ENCODE data around the gene DUSP16. TPM values are rescaled to one million over a fixed set of nuclear protein-coding genes. Genes with fewer than 3 reads are reported as not detected.

DUSP16 gene, protein sequence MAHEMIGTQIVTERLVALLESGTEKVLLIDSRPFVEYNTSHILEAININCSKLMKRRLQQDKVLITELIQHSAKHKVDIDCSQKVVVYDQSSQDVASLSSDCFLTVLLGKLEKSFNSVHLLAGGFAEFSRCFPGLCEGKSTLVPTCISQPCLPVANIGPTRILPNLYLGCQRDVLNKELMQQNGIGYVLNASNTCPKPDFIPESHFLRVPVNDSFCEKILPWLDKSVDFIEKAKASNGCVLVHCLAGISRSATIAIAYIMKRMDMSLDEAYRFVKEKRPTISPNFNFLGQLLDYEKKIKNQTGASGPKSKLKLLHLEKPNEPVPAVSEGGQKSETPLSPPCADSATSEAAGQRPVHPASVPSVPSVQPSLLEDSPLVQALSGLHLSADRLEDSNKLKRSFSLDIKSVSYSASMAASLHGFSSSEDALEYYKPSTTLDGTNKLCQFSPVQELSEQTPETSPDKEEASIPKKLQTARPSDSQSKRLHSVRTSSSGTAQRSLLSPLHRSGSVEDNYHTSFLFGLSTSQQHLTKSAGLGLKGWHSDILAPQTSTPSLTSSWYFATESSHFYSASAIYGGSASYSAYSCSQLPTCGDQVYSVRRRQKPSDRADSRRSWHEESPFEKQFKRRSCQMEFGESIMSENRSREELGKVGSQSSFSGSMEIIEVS
- polyA plus RNA-seq: 39.5 and 42.5 TPM in 2 replicates
- polyA minus RNA-seq: 83.1 and 88.1 TPM in 2 replicates

DNA sequence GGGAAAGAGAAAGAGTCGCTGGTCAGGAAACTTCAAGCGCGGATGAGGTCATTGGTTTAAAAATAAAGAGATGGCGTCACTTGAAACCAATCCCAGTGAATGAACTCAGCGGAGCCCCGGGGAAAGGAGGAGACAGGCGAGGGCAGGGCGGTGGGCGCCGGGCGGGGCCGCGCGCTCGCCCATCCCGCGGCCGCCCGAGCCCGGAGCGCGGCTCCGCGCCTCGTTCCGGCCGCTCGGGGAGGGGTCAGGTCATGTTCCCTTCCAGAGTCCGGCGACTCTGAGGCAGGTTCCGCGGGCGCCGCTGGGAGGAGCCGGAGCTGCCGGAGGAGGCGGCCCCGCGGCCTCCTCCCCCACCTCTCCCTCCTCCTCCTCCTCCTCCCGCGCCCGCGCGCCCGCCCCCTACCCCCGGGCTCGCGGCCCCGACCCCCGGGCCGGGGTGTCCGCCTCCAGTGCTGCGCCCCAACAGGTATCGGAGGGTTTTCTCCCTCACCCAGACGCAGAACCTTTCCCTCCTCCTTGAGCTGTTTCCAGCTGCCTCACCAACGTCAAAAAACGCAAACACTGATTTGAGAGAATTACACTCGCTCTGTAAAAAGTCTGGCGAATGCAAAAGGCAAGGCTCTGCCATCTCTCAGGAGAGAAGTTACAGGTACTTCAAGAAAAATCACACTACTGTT, at the start of gene DUSP16:
Gene DUSP16 (minus strand): TSS at position 279 of the 677 bp plus-strand sequence. CDS start 41,765 bp downstream, outside the sequence.
- Histone ChIP-seq H3K9me2 (ENCODE audit: insufficient read depth, low read length) (no peaks in the 10 kb centered on the region), H2AFZ (ENCODE audit: low read depth, low read length) (peak within 1 kb of the TSS; percentile 27)

DNA sequence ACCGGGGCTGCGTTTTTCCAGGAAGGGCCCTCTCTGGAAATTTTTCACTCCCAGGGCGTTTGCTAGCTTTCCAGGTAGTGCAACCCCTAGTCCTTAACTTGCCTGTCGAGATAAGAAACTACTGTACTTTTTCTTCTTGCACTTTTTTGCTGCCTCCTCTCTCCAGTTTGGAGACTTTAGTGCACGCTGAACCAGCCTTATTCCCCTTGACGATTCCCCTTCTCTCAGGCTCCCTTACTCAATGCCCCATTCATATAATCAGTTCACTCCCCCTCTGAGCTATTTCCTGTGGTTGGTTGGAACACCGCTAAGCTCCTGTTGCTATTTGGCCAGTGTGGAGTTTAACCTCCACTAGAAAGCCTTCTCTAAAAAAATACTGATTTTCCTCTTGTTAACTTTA, 49.7 kb upstream of the DUSP16 start:
- Histone ChIP-seq H3K9ac (ENCODE audit: low read length) (peak overlapping the region; percentile 91), H3K4me3 (ENCODE audit: low read length) (peak overlapping the region; percentile 95), H3F3A (ENCODE audit: insufficient read depth, low read length, poor library complexity, severe bottlenecking) (peaks cover 4% of the 10 kb centered on the region), H3K79me2 (replicated peaks; ENCODE audit: insufficient read depth, low read length) (peaks cover 16% of the 10 kb centered on the region), H3K9me3 (ENCODE audit: low read length) (no peaks in the 10 kb centered on the region), H3K27ac (ENCODE audit: low read length) (peak overlapping the region; percentile 86), H3K36me3 (ENCODE audit: insufficient read depth, low read length) (no peaks in the 10 kb centered on the region), H3K9me2 (ENCODE audit: insufficient read depth, low read length) (no peaks in the 10 kb centered on the region), H2AFZ (ENCODE audit: low read depth, low read length) (peak overlapping the region; percentile 90), H3K27me3 (ENCODE audit: insufficient read depth, low read depth, low read length) (no peaks in the 10 kb centered on the region), H3K4me2 (ENCODE audit: low read length) (peak overlapping the region; percentile 80), H4K20me1 (ENCODE audit: insufficient read depth) (no peaks in the 10 kb centered on the region)
- TF ChIP-seq RAD21 (conservative IDR thresholded peaks at IDR 0.05) (no peak), EZH2 (IDR thresholded peaks at IDR 0.05; ENCODE audit: borderline replicate concordance, insufficient read depth, low read length, poor library complexity, severe bottlenecking) (no peak), MXI1 (conservative IDR thresholded peaks at IDR 0.05; ENCODE audit: poor library complexity, severe bottlenecking) (no peak), POLR2AphosphoS5 (IDR thresholded peaks at IDR 0.05) (no peak), SMC3 (conservative IDR thresholded peaks at IDR 0.05; ENCODE audit: poor library complexity) (no peak), TAF1 (IDR thresholded peaks at IDR 0.05; ENCODE audit: low read depth) (no peak), EP300 (conservative IDR thresholded peaks at IDR 0.05; ENCODE audit: poor library complexity, severe bottlenecking) (no peak)
- TF ChIP-seq, protein P1, sequence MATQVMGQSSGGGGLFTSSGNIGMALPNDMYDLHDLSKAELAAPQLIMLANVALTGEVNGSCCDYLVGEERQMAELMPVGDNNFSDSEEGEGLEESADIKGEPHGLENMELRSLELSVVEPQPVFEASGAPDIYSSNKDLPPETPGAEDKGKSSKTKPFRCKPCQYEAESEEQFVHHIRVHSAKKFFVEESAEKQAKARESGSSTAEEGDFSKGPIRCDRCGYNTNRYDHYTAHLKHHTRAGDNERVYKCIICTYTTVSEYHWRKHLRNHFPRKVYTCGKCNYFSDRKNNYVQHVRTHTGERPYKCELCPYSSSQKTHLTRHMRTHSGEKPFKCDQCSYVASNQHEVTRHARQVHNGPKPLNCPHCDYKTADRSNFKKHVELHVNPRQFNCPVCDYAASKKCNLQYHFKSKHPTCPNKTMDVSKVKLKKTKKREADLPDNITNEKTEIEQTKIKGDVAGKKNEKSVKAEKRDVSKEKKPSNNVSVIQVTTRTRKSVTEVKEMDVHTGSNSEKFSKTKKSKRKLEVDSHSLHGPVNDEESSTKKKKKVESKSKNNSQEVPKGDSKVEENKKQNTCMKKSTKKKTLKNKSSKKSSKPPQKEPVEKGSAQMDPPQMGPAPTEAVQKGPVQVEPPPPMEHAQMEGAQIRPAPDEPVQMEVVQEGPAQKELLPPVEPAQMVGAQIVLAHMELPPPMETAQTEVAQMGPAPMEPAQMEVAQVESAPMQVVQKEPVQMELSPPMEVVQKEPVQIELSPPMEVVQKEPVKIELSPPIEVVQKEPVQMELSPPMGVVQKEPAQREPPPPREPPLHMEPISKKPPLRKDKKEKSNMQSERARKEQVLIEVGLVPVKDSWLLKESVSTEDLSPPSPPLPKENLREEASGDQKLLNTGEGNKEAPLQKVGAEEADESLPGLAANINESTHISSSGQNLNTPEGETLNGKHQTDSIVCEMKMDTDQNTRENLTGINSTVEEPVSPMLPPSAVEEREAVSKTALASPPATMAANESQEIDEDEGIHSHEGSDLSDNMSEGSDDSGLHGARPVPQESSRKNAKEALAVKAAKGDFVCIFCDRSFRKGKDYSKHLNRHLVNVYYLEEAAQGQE (IDR thresholded peaks at IDR 0.05; ENCODE audit: borderline replicate concordance): no peak

More for the DNA sequence above, at the start of gene DUSP16:
- peaks cover 17% of the 10 kb centered on the region for H3K79me2 ChIP-seq (replicated peaks; ENCODE audit: insufficient read depth, low read length)
- no peaks in the 10 kb centered on the region for H3K36me3 ChIP-seq (ENCODE audit: insufficient read depth, low read length)
- no peaks in the 10 kb centered on the region for H3K9me3 ChIP-seq (ENCODE audit: low read length)
- peak within 1 kb of the TSS; percentile 81 for H3K9ac ChIP-seq (ENCODE audit: low read length)
- no peaks in the 10 kb centered on the region for H4K20me1 ChIP-seq (ENCODE audit: insufficient read depth)
- H3K27me3 ChIP-seq (ENCODE audit: insufficient read depth, low read depth, low read length): peaks cover 31% of the 10 kb centered on the region
- TF ChIP-seq, protein P1 (IDR thresholded peaks at IDR 0.05; ENCODE audit: borderline replicate concordance): no peak
- TF ChIP-seq SMC3 (conservative IDR thresholded peaks at IDR 0.05; ENCODE audit: poor library complexity): no peak
- TF ChIP-seq MXI1 (conservative IDR thresholded peaks at IDR 0.05; ENCODE audit: poor library complexity, severe bottlenecking): no peak
- TF ChIP-seq EZH2 (IDR thresholded peaks at IDR 0.05; ENCODE audit: borderline replicate concordance, insufficient read depth, low read length, poor library complexity, severe bottlenecking): no peak
- peak; percentile 20 for TF ChIP-seq RAD21 (conservative IDR thresholded peaks at IDR 0.05)
- peak; percentile 41 for TF ChIP-seq TAF1 (IDR thresholded peaks at IDR 0.05; ENCODE audit: low read depth)
- no peak for TF ChIP-seq POLR2AphosphoS5 (IDR thresholded peaks at IDR 0.05)
- TF ChIP-seq, protein P2, sequence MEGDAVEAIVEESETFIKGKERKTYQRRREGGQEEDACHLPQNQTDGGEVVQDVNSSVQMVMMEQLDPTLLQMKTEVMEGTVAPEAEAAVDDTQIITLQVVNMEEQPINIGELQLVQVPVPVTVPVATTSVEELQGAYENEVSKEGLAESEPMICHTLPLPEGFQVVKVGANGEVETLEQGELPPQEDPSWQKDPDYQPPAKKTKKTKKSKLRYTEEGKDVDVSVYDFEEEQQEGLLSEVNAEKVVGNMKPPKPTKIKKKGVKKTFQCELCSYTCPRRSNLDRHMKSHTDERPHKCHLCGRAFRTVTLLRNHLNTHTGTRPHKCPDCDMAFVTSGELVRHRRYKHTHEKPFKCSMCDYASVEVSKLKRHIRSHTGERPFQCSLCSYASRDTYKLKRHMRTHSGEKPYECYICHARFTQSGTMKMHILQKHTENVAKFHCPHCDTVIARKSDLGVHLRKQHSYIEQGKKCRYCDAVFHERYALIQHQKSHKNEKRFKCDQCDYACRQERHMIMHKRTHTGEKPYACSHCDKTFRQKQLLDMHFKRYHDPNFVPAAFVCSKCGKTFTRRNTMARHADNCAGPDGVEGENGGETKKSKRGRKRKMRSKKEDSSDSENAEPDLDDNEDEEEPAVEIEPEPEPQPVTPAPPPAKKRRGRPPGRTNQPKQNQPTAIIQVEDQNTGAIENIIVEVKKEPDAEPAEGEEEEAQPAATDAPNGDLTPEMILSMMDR (IDR thresholded peaks at IDR 0.05; ENCODE audit: poor library complexity, severe bottlenecking): peak; percentile 37
- peak; percentile 61 for TF ChIP-seq EP300 (conservative IDR thresholded peaks at IDR 0.05; ENCODE audit: poor library complexity, severe bottlenecking)
- peak within 1 kb of the TSS; percentile 64 for H3K27ac ChIP-seq (ENCODE audit: low read length)
- H3K4me2 ChIP-seq (ENCODE audit: low read length): peak within 1 kb of the TSS; percentile 27
- peak within 1 kb of the TSS; percentile 78 for H3K4me3 ChIP-seq (ENCODE audit: low read length)
- H3F3A ChIP-seq (ENCODE audit: insufficient read depth, low read length, poor library complexity, severe bottlenecking): no peaks in the 10 kb centered on the region

All from neural cell (in vitro differentiated cells).